Fibroblast of the conjunctiva (primary cell): ENCODE data around the gene ELMO1.

Source experiments
- DNase-seq: peaks from one replicate; pipeline ENCODE4 v3.0.0-alpha.2; 2010; ENCODE audit warnings: low read depth

Gene ELMO1

DNA sequence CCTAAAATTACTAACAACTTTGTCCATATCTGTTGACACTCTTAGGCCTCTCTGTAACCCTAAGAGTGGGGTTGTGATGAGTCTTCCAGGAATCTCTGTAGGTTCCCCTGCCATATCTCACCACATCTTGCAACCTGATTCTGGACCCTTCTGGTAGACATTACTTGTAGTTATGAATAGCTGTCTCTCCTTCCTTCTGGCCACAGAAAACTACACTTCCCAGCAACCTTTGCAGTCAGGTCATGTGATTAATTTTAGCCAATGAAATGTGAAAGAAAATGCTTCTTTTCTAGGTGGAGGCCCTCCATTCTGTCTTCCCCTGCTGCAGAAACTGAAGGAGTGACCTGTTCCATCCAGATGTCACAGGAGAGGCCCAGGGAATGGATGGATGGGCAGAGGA is 576.8 kb downstream of the ELMO1 start:
- no peak for DNase-seq

GRCh38 chr7:36871355-36871738 is 577.3 kb downstream of the ELMO1 start:
- DNase-seq: no peak

- DNase-seq: no peak
Measured at GRCh38 chr7:36870625-36871354, 577.9 kb downstream of the ELMO1 start.

- DNase-seq: no peak
Measured at GRCh38 chr7:36868727-36869411, 579.8 kb downstream of the ELMO1 start.

DNA sequence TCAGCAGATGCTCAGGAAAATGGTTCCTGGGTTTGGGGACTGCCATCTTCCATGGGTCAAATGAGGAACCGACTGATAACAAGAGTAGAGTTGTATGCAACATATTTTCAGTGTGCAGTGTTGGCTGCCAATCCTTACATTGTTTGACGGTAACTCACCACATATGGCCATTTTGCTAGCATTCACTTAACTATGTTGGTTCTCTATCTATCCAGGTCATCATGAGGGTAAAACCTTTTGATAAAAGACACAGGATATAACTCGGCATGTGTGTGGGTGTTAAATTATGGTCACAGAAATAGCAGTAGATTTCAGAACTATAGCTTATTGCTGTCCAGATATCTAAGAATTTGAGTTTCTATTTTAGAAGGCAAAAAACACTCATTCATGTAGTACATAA is 583.6 kb downstream of the ELMO1 start:
- DNase-seq: no peak

GRCh38 chr7:36863901-36864701 is 584.6 kb downstream of the ELMO1 start:
- DNase-seq: no peak

GRCh38 chr7:36862771-36863261 is 585.8 kb downstream of the ELMO1 start:
- DNase-seq: no peak

DNA sequence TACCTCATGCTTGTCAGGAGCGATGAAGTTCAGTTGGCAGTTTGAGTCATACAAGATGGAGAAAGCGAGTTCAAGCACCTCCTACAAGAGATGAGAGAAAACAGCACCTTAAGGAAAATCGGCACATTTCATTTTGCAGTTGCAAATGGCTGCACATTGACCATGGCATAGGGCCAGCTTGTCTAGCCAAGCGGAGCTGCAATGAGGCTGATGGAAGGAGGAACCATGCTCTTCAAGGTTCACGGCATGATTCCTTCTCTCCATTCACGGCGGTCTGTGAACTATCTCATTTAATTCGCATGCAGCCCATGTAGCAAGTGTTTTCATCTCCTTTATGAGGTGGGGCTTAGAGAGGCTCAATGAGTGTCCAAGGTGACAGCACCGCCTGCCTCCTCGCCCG is 587.0 kb downstream of the ELMO1 start:
- no peak for DNase-seq

DNA sequence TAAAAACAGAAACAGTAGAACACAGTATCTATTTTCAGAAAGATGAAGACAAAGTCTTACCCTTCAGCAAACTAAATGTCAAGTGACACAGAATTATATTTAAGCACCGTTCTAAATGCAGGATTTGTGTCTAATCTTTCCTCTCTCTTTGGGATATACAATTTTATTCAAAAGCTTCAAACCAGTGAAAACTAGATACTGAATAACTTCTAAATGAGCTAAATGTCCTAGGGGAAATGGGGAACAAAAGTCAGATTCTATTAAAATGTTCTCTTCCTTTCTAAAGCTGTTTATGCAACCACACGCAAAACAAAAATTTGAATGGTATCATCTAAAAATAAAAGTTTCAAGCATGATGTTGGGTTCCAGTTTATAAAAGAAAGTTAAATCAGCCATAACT is 588.0 kb downstream of the ELMO1 start:
- DNase-seq: no peak

DNA sequence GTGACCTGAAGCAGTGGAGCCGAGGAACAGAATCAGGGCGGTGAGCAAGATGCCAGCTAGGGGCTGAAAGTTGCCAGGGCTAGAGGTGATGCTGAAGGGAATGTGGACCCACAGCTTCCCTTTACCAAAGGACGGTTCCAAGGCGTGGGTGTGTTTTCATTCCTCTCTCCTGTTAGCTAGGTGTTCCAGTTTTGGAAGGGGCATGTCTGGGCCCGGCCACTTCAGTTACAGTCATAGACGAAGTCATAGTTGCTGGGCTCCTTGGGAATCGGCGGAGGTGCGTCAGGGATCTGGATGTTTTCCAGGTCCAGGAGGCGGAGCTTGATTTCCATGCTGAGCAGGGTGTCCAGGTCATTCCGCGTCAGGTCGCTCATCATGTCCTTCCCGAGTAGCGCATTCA is 593.3 kb downstream of the ELMO1 start:
- DNase-seq: no peak

GRCh38 chr7:36854652-36855051 is 594.0 kb downstream of the ELMO1 start:
- DNase-seq: no peak

- no peak for DNase-seq
Measured at GRCh38 chr7:36852931-36853330, 595.7 kb downstream of the ELMO1 start.

DNA sequence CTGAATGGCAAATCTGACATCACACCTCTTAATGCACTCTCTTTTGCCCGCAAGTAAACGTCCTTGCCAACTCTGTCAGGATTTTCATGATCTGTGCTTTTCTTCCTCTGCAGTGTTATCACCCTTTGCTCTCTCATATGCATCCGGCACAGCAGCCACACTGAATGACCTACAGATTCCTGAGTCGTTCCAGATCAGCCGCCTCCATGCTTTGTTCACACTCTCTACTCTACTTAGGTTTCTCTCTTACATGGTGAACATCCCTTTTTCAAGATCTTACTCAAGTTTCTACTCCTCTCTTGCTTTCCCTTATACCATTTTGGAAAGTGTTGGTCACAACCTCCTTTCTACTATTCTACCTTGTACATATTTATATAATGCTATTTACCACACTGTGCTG is 596.6 kb downstream of the ELMO1 start:
- no peak for DNase-seq

- DNase-seq: no peak
Measured at GRCh38 chr7:36851382-36851781, 597.3 kb downstream of the ELMO1 start.

- DNase-seq: no peak
Measured at GRCh38 chr7:36847946-36848345, 600.7 kb downstream of the ELMO1 start.

- no peak for DNase-seq
Measured at GRCh38 chr7:36844374-36844773, 604.3 kb downstream of the ELMO1 start.

DNA sequence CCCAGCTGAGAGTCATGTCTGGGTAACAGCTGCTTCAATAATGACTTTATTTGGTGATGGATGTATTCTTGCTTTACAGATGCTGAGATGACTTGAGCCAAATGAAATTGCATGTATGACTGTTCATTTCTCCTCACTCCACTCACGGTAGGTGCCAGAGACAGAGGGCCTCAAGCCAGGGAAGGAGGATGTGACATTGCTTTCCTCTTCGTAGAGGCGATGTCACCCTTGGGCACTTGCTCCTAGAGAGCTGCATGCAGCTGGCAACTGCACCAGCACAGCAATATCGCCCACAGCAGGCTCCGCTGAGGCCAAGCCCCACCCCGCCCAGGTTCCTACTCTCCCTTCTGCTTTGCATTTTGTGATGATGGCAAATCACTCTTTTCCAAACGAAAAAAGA is 607.8 kb downstream of the ELMO1 start:
- DNase-seq: no peak

DNA sequence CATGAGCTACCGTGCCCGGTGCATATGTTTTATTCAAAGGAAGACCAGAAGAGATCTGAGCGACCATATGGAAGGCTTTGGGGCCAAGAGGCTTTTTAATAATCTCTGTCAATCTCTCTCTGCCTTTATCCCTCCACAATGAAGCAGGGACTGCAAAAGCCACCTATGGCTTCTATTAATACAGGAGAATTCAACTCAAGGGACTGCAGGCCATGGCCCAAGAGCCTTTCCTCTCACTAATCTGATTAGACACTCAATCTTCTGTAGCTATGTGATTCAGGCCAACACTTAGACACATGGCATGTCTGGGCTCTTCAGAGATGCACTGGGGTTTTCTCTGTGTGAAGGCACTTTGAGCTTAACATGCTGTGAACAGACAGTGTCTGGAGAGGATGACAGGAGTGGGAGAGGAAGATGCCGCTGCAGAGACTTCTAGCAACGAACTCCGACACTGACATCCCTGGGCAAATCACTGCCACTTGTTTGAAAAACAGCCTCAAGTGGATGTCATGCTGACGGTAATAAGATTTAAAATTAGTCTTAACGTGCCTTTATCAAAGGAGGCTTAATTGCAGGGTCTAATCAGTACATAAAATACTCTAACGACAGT is 609.9 kb downstream of the ELMO1 start:
- no peak for DNase-seq

DNA sequence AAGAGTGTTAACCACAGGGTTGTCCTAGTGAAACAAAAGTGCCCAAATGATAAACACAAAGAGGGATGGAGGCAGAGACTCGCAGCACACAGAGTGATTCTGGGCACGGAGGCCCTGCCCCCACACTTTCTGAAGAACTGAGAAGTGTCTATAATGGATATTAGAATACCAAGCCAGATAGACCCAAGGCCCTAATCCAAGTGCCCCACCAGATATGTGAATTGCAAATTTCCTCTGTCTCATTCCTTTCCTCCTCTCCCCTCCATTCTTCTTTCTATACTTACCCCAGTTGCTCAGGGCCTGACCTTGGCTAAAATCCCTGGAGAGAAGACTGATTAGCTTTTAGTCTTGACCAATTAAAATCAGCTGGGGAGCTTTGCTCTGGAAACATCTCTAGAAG is 617.6 kb downstream of the ELMO1 start:
- DNase-seq: no peak

- no peak for DNase-seq
Measured at GRCh38 chr7:36827726-36828703, 620.6 kb downstream of the ELMO1 start.

DNA sequence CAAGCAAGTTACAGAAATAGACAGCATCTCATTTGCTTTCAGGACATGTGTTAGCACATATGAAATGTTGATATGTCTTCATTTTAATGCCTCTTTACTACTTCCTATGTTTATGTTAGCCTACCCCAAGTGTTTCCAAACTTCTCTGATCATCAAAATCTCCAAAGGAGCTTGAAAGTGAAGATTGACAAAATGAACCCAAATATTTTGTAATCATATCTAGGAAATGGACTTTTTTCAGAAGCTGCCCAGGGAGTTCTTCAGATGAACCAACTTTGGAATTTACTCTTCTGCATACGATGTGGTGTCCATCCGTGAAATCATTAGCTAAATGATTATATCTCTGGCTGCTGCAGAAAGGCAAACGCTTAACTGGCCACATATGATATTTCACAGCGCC is 623.2 kb downstream of the ELMO1 start:
- DNase-seq: no peak
